RWPE1 (cell line): ENCODE results near the gene VLDLR.

ENCODE experiments used
- CTCF ChIA-PET: fragments of 350-600 bp; sonication (Branson Sonifier 250); formaldehyde crosslinking; extraction: SDS; loops from one replicate; lab custom pipeline; 2021; lab: Yijun Ruan, JAX
- POLR2A ChIA-PET: fragments of 400-600 bp; formaldehyde crosslinking; extraction: SDS; loops from one replicate; lab custom pipeline; 2020; ENCODE audit warnings: antibody characterized with exemption; ENCODE audit not compliant: low non-redundant PET; lab: Yijun Ruan, JAX
- DNase-seq: peaks from one replicate; pipeline ENCODE4 v3.0.0; 2012; ENCODE audit warnings: low spot score
- H3K27ac ChIP-seq: fragments of 450-650 bp; 2 replicates; pipeline ENCODE4 v1.5.1; 2017
- TF ChIP-seq, protein P1 (sequence below): fragments of 450-650 bp; conservative IDR thresholded peaks from 2 replicates; pipeline ENCODE4 v1.5.1; 2017; ENCODE audit warnings: low read depth, mild to moderate bottlenecking

Gene VLDLR

DNA sequence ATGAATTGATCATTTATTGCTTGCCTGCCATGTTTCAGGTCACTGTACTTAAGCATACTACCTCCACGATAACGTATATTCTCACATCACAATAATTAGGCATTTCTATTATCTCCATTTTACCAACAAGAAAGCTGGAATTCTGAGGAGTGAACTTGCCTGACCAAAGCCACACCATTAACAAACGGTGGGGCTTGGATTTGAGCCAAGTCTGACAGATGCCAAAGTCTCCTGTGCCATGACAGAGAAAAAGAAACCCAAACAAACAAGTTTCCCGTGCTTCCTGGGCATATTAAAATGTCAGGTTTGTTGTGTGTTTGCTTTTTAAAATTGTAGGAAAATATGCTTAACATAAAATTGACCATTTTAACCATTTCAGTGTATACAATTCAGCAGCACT, 54.9 kb downstream of the VLDLR start:
- DNase-seq: no peak
- ChIA-PET POLR2A (no interaction called here), CTCF (interaction anchor here (0.6 kb wide), 1 partner anchor 26 kb away, joined by 3 read pairs; no protein-coding TSS in a partner anchor)
- TF ChIP-seq, protein P1, sequence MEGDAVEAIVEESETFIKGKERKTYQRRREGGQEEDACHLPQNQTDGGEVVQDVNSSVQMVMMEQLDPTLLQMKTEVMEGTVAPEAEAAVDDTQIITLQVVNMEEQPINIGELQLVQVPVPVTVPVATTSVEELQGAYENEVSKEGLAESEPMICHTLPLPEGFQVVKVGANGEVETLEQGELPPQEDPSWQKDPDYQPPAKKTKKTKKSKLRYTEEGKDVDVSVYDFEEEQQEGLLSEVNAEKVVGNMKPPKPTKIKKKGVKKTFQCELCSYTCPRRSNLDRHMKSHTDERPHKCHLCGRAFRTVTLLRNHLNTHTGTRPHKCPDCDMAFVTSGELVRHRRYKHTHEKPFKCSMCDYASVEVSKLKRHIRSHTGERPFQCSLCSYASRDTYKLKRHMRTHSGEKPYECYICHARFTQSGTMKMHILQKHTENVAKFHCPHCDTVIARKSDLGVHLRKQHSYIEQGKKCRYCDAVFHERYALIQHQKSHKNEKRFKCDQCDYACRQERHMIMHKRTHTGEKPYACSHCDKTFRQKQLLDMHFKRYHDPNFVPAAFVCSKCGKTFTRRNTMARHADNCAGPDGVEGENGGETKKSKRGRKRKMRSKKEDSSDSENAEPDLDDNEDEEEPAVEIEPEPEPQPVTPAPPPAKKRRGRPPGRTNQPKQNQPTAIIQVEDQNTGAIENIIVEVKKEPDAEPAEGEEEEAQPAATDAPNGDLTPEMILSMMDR: no peak
- H3K27ac ChIP-seq: no peak overlapping the region

DNA sequence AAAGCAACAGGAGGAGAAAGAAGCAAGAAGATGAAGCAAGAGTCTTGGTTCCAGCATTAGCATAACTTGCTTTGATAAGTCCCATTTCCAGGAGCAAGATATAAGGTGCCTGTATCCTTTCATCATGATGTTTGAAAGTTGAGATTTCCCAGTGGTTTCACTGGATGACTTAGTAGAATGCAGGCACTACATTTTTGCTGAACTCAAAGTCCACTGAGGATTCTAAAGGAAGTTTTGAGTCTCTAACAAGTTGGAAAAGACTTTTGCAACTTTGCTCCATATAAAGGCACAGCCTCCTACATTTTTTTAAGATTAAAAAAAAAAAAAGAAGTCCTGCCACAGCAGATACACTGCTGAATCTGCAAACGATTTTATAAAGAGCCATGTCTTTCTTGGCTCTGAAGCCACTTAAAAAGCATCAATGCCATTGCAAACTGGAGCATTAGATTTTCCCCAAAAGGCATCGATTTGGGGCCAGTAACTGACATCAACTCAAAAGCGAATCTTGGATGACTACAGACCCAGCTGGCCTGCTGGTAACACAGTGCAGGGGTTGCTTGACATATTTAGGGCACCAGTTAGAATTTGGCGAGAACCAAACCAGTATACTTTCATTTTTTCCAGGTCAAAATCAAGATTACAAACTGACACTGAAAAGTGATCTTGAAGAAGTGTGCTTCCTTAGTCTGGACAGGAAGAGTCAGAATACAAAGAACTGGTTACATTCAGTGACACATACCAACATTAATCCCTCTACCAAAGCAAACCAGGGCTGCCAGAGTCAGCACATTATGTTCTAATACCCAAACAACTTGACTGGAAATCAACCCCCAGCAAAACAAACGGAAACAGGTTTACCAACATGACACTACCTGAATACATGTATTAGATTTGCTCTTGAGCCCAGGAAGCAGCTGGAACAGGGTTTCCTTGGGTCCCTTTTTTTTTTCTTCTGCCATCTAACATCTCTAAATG, 56.6 kb downstream of the VLDLR start:
- no peak for DNase-seq
- TF ChIP-seq, protein P1: no peak
- ChIA-PET POLR2A (no interaction called here), CTCF (no interaction called here)
- no peak overlapping the region for H3K27ac ChIP-seq

DNA sequence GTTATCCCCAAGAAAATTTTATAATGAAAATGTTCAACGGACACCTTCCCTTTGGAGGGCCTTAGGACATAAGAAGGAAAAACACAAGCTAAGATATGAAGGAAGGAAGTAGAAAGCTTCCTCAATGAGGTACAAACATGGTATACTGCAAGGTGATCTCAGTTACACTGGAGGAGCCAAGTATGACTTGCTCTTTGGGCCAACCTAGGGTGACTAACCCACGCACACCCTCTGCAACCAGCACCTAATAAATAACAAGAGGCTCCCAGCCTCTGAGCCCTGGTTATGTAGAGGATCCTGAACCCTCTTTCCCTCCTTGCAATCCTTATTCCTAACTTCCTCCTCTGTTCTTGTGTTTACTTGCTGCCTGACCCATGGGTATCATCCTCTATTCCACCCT, 57.4 kb downstream of the VLDLR start:
- ChIA-PET CTCF (no interaction called here), POLR2A (no interaction called here)
- H3K27ac ChIP-seq: no peak overlapping the region
- TF ChIP-seq, protein P1: no peak
- DNase-seq: no peak

DNA sequence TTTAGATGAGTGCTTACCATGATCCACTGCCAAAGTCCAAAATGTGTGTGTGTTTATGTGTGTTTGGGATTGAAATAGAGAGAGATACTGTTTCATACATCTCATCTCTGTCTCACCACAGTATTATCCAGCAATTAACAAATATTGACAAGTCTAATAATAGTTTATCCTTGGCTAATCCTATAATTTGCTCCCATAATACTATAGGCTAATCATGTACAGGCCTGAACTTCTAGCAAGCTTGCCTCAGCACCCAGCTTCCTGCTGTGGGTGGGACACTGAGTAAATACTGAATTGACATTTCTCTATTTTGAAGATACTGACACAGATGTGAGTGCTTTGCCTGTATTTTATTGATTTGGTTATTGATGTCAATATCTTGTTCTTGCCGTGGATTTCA, 60.4 kb downstream of the VLDLR start:
- no peak for DNase-seq
- ChIA-PET CTCF (no interaction called here), POLR2A (no interaction called here)
- no peak overlapping the region for H3K27ac ChIP-seq
- TF ChIP-seq, protein P1: no peak

DNA sequence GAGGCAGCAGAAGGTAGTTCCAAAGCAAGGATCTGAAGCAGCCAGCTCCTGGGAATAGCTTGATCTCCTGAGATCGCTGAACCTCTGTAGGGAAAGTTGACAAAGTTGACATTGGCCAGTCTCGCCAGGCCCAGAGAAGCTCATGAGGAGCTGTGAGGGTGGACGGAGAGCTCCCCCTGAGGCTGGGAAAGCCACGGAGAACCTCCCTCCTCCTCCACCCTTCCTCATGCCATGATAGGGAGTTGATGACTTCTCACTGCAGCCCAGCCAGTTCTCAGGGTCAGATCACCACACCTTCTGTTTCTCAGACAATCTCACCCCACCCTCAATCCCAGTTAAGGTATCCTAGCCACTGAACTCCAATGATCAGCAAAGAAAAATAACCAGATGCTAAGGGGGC, 65.3 kb downstream of the VLDLR start:
- ChIA-PET POLR2A (no interaction called here), CTCF (interaction anchor here (0.6 kb wide), 1 partner anchor 480 kb away, joined by 3 read pairs; no protein-coding TSS in a partner anchor)
- no peak overlapping the region for H3K27ac ChIP-seq
- DNase-seq: no peak
- TF ChIP-seq, protein P1: no peak

DNA sequence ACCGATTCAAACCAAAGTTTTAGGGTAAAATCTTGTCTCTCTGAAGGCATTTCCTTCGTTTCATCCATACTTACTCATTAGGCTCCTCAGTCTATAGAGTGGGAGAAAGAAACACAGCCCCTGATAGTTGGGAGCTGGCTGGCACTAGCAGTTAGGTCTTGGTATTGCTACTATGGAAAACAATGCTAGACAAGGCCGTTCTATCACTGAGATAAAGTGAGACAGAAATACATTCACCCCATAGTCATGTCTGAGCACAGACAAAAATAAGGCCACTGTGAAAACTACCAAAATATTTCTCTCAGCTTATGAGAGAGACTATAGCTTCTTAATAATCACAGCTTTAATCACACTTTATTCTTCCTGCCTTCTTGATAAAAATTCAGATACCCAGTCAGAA, 67.0 kb downstream of the VLDLR start:
- TF ChIP-seq, protein P1: no peak
- POLR2A ChIA-PET: no interaction called here
- no peak for DNase-seq
- H3K27ac ChIP-seq: no peak overlapping the region
- CTCF ChIA-PET: no interaction called here
